Measurements from ENCODE around the gene LARGE1.

The LARGE1 gene

GRCh38 chr22:33321466-33321865, 598.8 kb downstream of the LARGE1 start:
- DNase-seq (ENCODE audit: low read depth in 2 of 2), result no peak

GRCh38 chr22:33315954-33316353, 604.3 kb downstream of the LARGE1 start:
- no peak for DNase-seq (ENCODE audit: low read depth in 2 of 2)

GRCh38 chr22:33315117-33315516, 605.2 kb downstream of the LARGE1 start:
- no peak for DNase-seq (ENCODE audit: low read depth in 2 of 2)

GRCh38 chr22:33314316-33314715, 606.0 kb downstream of the LARGE1 start:
- DNase-seq (ENCODE audit: low read depth in 2 of 2), result no peak

- no peak for DNase-seq (ENCODE audit: low read depth in 2 of 2)
These were observed 617.2 kb downstream of the LARGE1 start for GRCh38 chr22:33303099-33303498.

GRCh38 chr22:33302549-33302948, 617.7 kb downstream of the LARGE1 start:
- no peak for DNase-seq (ENCODE audit: low read depth in 2 of 2)

- no peak for DNase-seq (ENCODE audit: low read depth in 2 of 2)
These were observed 618.2 kb downstream of the LARGE1 start for GRCh38 chr22:33302049-33302545.

GRCh38 chr22:33300165-33300564, 620.1 kb downstream of the LARGE1 start:
- DNase-seq (ENCODE audit: low read depth in 2 of 2), result no peak

GRCh38 chr22:33299245-33299956, 620.9 kb downstream of the LARGE1 start:
- no peak for DNase-seq (ENCODE audit: low read depth in 2 of 2)

GRCh38 chr22:33296941-33297340, 623.3 kb downstream of the LARGE1 start:
- no peak for DNase-seq (ENCODE audit: low read depth in 2 of 2)

GRCh38 chr22:33288078-33288477, 632.2 kb downstream of the LARGE1 start:
- no peak for DNase-seq (ENCODE audit: low read depth in 2 of 2)

- DNase-seq (ENCODE audit: low read depth in 2 of 2), result no peak
These were observed 645.2 kb downstream of the LARGE1 start for GRCh38 chr22:33275073-33275443.

GRCh38 chr22:33274214-33275072, 645.8 kb downstream of the LARGE1 start:
- DNase-seq (ENCODE audit: low read depth in 2 of 2), result no peak

GRCh38 chr22:33272871-33273270, 647.4 kb downstream of the LARGE1 start:
- no peak for DNase-seq (ENCODE audit: low read depth in 2 of 2)

GRCh38 chr22:33272180-33272579, 648.1 kb downstream of the LARGE1 start:
- no peak for DNase-seq (ENCODE audit: low read depth in 2 of 2)

GRCh38 chr22:33271390-33272161, 648.7 kb downstream of the LARGE1 start:
- no peak for DNase-seq (ENCODE audit: low read depth in 2 of 2)

- DNase-seq (ENCODE audit: low read depth in 2 of 2), result no peak
These were observed 649.7 kb downstream of the LARGE1 start for GRCh38 chr22:33270596-33270995.

GRCh38 chr22:33261699-33262098, 658.6 kb downstream of the LARGE1 start:
- DNase-seq (ENCODE audit: low read depth in 2 of 2), result no peak

- no peak for DNase-seq (ENCODE audit: low read depth in 2 of 2)
These were observed 659.8 kb downstream of the LARGE1 start for GRCh38 chr22:33260498-33260897.

- no peak for DNase-seq (ENCODE audit: low read depth in 2 of 2)
These were observed 664.5 kb downstream of the LARGE1 start for GRCh38 chr22:33255791-33256190.

- no peak for DNase-seq (ENCODE audit: low read depth in 2 of 2)
These were observed 671.3 kb downstream of the LARGE1 start for GRCh38 chr22:33248948-33249347.

GRCh38 chr22:33247758-33248157, 672.5 kb downstream of the LARGE1 start:
- no peak for DNase-seq (ENCODE audit: low read depth in 2 of 2)

All from stimulated activated CD8-positive, alpha-beta memory T cell treated with anti-CD3 and anti-CD28 coated beads, Interleukin-7, amount 100 ng/mL, for 4 hours (primary cell).